ENCODE data around the gene KPNA6. TPM values are rescaled to one million over a fixed set of nuclear protein-coding genes. Genes with fewer than 3 reads are reported as not detected.
"Not testable (repeated sequence)": the region's sequence is repeated elsewhere in the genome, so short reads cannot be mapped to it uniquely, and the experiment has no call there.

KPNA6 gene
- total and polyA plus RNA-seq, 2 experiments from 2014 or later = 33.8 to 45.7 TPM

GRCh38 chr1:32150847-32151246 is 43.0 kb downstream of the KPNA6 start:
- no peaks in the 10 kb centered on the region for H3K9me3 ChIP-seq (ENCODE audit: low read depth)
- H3K27ac ChIP-seq = peak overlapping the region; percentile 70
- H3K27me3 ChIP-seq = no peaks in the 10 kb centered on the region
- no peak overlapping the region for H3K4me3 ChIP-seq
- H3K4me1 ChIP-seq (ENCODE audit: low read depth) = peaks cover 12% of the 10 kb centered on the region
- no peak for DNase-seq (ENCODE audit: low read depth in 1 of 2, low spot score in 1 of 2)
- TF ChIP-seq CTCF (IDR thresholded peaks at IDR 0.05; ENCODE audit: low read depth, low read length) = no peak
- no peaks in the 10 kb centered on the region for H3K36me3 ChIP-seq

GRCh38 chr1:32151319-32151787 is 43.5 kb downstream of the KPNA6 start:
- Histone ChIP-seq H3K36me3 (peaks cover 3% of the 10 kb centered on the region), H3K4me3 (no peak overlapping the region), H3K4me1 (ENCODE audit: low read depth) (peaks cover 12% of the 10 kb centered on the region), H3K27me3 (no peaks in the 10 kb centered on the region), H3K9me3 (ENCODE audit: low read depth) (no peaks in the 10 kb centered on the region), H3K27ac (peak overlapping the region; percentile 70)
- DNase-seq (ENCODE audit: low read depth in 1 of 2, low spot score in 1 of 2) = peak; percentile 69 to 81
- no peak for TF ChIP-seq CTCF (IDR thresholded peaks at IDR 0.05; ENCODE audit: low read depth, low read length)

- Histone ChIP-seq H3K4me1 (ENCODE audit: low read depth) (no peaks in the 10 kb centered on the region), H3K27me3 (no peaks in the 10 kb centered on the region), H3K9me3 (ENCODE audit: low read depth) (no peaks in the 10 kb centered on the region), H3K27ac (no peak overlapping the region), H3K36me3 (peaks cover 65% of the 10 kb centered on the region), H3K4me3 (no peak overlapping the region)
- DNase-seq (ENCODE audit: low read depth in 1 of 2, low spot score in 1 of 2) = no peak
- TF ChIP-seq CTCF (IDR thresholded peaks at IDR 0.05; ENCODE audit: low read depth, low read length) = no peak
These were observed 51.3 kb downstream of the KPNA6 start for GRCh38 chr1:32159189-32159588.

- H3K27ac ChIP-seq = no peak overlapping the region
- no peak overlapping the region for H3K4me3 ChIP-seq
- peaks cover 67% of the 10 kb centered on the region for H3K36me3 ChIP-seq
- no peaks in the 10 kb centered on the region for H3K27me3 ChIP-seq
- DNase-seq (ENCODE audit: low read depth in 1 of 2, low spot score in 1 of 2) = no peak
- no peak for TF ChIP-seq CTCF (IDR thresholded peaks at IDR 0.05; ENCODE audit: low read depth, low read length)
- no peaks in the 10 kb centered on the region for H3K4me1 ChIP-seq (ENCODE audit: low read depth)
- no peaks in the 10 kb centered on the region for H3K9me3 ChIP-seq (ENCODE audit: low read depth)
These were observed 55.5 kb downstream of the KPNA6 start for GRCh38 chr1:32163405-32163804.

GRCh38 chr1:32165633-32166032 is 57.8 kb downstream of the KPNA6 start:
- DNase-seq (ENCODE audit: low read depth in 1 of 2, low spot score in 1 of 2); H3K4me3 ChIP-seq; H3K27me3 ChIP-seq; H3K27ac ChIP-seq; H3K9me3 ChIP-seq (ENCODE audit: low read depth): not testable (repeated sequence)
- Histone ChIP-seq H3K4me1 (ENCODE audit: low read depth) (peaks cover 10% of the 10 kb centered on the region), H3K36me3 (peaks cover 52% of the 10 kb centered on the region)

- H3K9me3 ChIP-seq (ENCODE audit: low read depth) = no peaks in the 10 kb centered on the region
- peak overlapping the region; percentile 83 for H3K27ac ChIP-seq
- peaks cover 26% of the 10 kb centered on the region for H3K36me3 ChIP-seq
- no peak overlapping the region for H3K4me3 ChIP-seq
- peaks cover 27% of the 10 kb centered on the region for H3K4me1 ChIP-seq (ENCODE audit: low read depth)
- DNase-seq (ENCODE audit: low read depth in 1 of 2, low spot score in 1 of 2) = peak in 1 of 2 donors; percentile 8
- TF ChIP-seq CTCF (IDR thresholded peaks at IDR 0.05; ENCODE audit: low read depth, low read length) = no peak
- H3K27me3 ChIP-seq = no peaks in the 10 kb centered on the region
These were observed 63.1 kb downstream of the KPNA6 start for GRCh38 chr1:32170991-32171390.

All from cardiac muscle cell (in vitro differentiated cells and primary cell).